Measurements from ENCODE around the gene MEIKIN.

- TF ChIP-seq YY1 (IDR thresholded peaks at IDR 0.05; ENCODE audit: insufficient read depth, insufficient read length) (no peak), SUZ12 (IDR thresholded peaks at IDR 0.05; ENCODE audit: extremely low read depth, insufficient read depth, insufficient read length) (no peak)
Observed at GRCh38 chr5:131814990-131815389, 130.5 kb downstream of the MEIKIN start.

Data from NT2/D1 (cell line).